H1 (cell line): Measurements from ENCODE around the gene RNF151. TPM values are rescaled to one million over a fixed set of nuclear protein-coding genes. Genes with fewer than 3 reads are reported as not detected.

Experiments used
- CHD1 ChIP-seq: IDR thresholded peaks from 2 replicates; pipeline ENCODE4 v1.6.1; 2012; ENCODE audit warnings: low read depth, low read length, improper control_type of control experiment
- CHD2 ChIP-seq: IDR thresholded peaks from 2 replicates; pipeline ENCODE4 v1.6.1; 2012; ENCODE audit warnings: low read length, improper control_type of control experiment
- CREB1 ChIP-seq: IDR thresholded peaks from 2 replicates; pipeline ENCODE4 v1.6.1; 2012; ENCODE audit warnings: inconsistent platforms
- HDAC6 ChIP-seq: IDR thresholded peaks from one replicate; pipeline ENCODE4 v1.7.1; 2012; ENCODE audit warnings: low read depth, mild to moderate bottlenecking, inconsistent platforms, low read length, moderate library complexity
- JUN ChIP-seq: IDR thresholded peaks from 2 replicates; pipeline ENCODE4 v1.6.1; 2011; ENCODE audit warnings: low read depth, mild to moderate bottlenecking, improper control_type of control experiment, low read length
- KDM1A ChIP-seq: fragments of 200-600, 300-600 bp; sonication (generic); IDR thresholded peaks from 2 replicates; pipeline ENCODE4 v1.7.1; 2016; ENCODE audit warnings: mild to moderate bottlenecking, low read length, borderline replicate concordance
- KDM4A ChIP-seq: IDR thresholded peaks from one replicate; pipeline ENCODE4 v1.7.1; 2012; ENCODE audit warnings: low read depth, mild to moderate bottlenecking, moderate library complexity, low read length, inconsistent platforms; ENCODE audit not compliant: severe bottlenecking
- MAFK ChIP-seq: IDR thresholded peaks from 2 replicates; pipeline ENCODE4 v1.6.1; 2012; ENCODE audit warnings: low read depth, mild to moderate bottlenecking, improper control_type of control experiment, low read length
- RNF2 ChIP-seq: fragments of 200-900, 300-1000 bp; sonication (generic); IDR thresholded peaks from 2 replicates; pipeline ENCODE4 v1.7.1; 2016; ENCODE audit warnings: borderline replicate concordance, low read depth, mild to moderate bottlenecking, antibody characterized with exemption, low read length; ENCODE audit not compliant: poor library complexity, severe bottlenecking; ENCODE audit errors: missing control alignments
- SIX5 ChIP-seq: IDR thresholded peaks from 2 replicates; pipeline ENCODE4 v1.6.1; 2011; ENCODE audit warnings: mild to moderate bottlenecking, low read depth, low read length
- SP4 ChIP-seq: IDR thresholded peaks from 2 replicates; pipeline ENCODE4 v1.6.1; 2012; ENCODE audit warnings: low read length, inconsistent platforms
- TBP ChIP-seq: IDR thresholded peaks from 2 replicates; pipeline ENCODE4 v1.6.1; 2011; ENCODE audit warnings: low read depth, low read length, improper control_type of control experiment
- TCF12 ChIP-seq: IDR thresholded peaks from 2 replicates; pipeline ENCODE4 v1.6.1; 2011; ENCODE audit warnings: low read depth, mild to moderate bottlenecking, low read length
- YY1 ChIP-seq: IDR thresholded peaks from 2 replicates; pipeline ENCODE4 v1.6.1; 2011; ENCODE audit warnings: low read depth, mild to moderate bottlenecking, low read length
- polyA plus RNA-seq, 7 experiments: library from polyadenylated mRNA; depleted of rRNA in 3 of 7; stranded (reverse) in 5 of 7; unstranded in 2 of 7; fragments of >200 nt in 5 of 7; fragments of 200-250 nt in 2 of 7; gene quantifications; 1 replicate in 5 of 7; 2 replicates in 1 of 7; 4 replicates in 1 of 7; pipeline versions ENCODE4 v1.2.1 to v1.2.3, GENCODE V29; 2011 to 2013; ENCODE audit warnings: missing spikeins in 2 of 7, mixed read lengths in 2 of 7
- total RNA-seq: library from RNA; stranded (reverse); fragmentation: NEBNext Ultra II Directional; extraction: Animal tissue kit (Norgen Biotek cat#: 25700); gene quantifications from 2 replicates; pipeline ENCODE4 v1.2.1, GENCODE V29; 2021
- TF ChIP-seq, protein P1 (sequence below): IDR thresholded peaks from 2 replicates; pipeline ENCODE4 v1.6.1; 2011; ENCODE audit warnings: low read length, improper control_type of control experiment

RNF151 gene
- total and polyA plus RNA-seq, 2 of the 8 experiments (the other 6 are each of a cell fraction or from before 2014, with no cell fraction given) = not detected

DNA sequence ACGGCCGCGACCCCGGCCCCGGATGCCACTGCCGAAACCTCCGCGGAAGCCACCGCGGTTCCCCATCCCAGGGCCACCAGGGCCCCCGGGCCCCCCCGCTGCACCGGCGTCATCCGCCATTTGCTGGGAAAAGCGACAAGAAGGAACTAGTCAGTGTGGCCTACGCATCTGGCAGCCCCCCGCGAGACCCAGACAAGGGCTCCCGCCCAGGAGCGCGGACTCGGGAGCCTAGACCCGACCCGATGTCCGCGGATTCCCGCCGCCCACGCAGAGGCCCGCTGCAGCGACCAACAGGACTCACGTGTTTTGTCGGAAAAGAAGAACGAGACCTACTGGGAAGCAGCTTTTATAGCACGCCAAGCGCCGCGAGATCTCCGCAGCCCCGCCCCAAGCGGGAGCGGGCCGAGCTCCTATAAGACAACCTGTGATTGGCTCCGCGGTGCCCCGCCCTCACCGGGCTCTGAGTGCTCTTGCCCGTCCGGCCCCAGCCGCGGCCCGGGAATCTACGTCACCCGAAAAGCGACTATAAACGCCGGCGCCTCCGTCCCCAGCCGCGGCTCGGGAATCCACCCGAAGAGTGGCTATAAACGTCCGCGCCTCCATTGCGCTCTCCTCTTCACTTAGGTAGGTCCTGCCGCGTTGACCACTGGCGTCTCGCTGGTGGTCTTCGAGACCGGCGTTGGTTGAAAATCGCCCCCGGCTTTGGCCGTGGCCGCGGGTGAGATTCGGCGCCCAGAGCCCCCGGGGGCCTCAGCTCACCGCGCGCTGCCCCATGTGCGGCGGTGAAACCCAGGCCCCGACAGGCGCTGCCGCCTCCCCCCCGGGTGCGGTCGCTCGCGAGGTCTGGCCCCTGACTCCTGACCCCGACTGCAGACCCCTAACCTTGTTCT, 1.9 kb upstream of the RNF151 start, which contains the start of gene RPS2 (continued):
- TF ChIP-seq TBP (peak; percentile 98), HDAC6 (no peak), MAFK (no peak), CHD2 (peak; percentile 96), YY1 (peak; percentile 69; the same call in 1 of the 2 replicates), JUN (no peak), RNF2 (no peak), TCF12 (no peak), SIX5 (no peak), KDM1A (no peak), KDM4A (peak; percentile 85), CHD1 (peak; percentile 59; the same call in 1 of the 2 replicates), SP4 (0 out of 2 replicates have a peak, but pooled peaks have one; percentile 72), CREB1 (peak; percentile 95)
- TF ChIP-seq, protein P1, sequence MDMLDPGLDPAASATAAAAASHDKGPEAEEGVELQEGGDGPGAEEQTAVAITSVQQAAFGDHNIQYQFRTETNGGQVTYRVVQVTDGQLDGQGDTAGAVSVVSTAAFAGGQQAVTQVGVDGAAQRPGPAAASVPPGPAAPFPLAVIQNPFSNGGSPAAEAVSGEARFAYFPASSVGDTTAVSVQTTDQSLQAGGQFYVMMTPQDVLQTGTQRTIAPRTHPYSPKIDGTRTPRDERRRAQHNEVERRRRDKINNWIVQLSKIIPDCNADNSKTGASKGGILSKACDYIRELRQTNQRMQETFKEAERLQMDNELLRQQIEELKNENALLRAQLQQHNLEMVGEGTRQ = no peak
